Measurements from ENCODE around the gene ARID3A. TPM values are rescaled to one million over a fixed set of nuclear protein-coding genes. Genes with fewer than 3 reads are reported as not detected.

The ARID3A gene
- total RNA-seq, 1 donor from 2014 or later: 106 TPM

GRCh38 chr19:1008268-1009040, 82.6 kb downstream of the ARID3A start:
- Histone ChIP-seq H3K9ac (ENCODE audit: low read length) (no peak overlapping the region), H3K27me3 (ENCODE audit: insufficient read depth, low read length) (no peaks in the 10 kb centered on the region), H4K20me1 (ENCODE audit: insufficient read depth, low read length) (peaks cover 21% of the 10 kb centered on the region), H3K9me3 (ENCODE audit: insufficient read depth, low read depth, low read length) (no peaks in the 10 kb centered on the region), H3K27ac (ENCODE audit: low read depth, low read length) (no peak overlapping the region), H3K4me1 (ENCODE audit: insufficient read depth, low read length) (no peaks in the 10 kb centered on the region), H3K79me2 (ENCODE audit: insufficient read depth, low read length) (peaks cover 7% of the 10 kb centered on the region), H2AFZ (ENCODE audit: low read depth, low read length) (no peak overlapping the region), H3K36me3 (ENCODE audit: insufficient read depth, low read length) (no peaks in the 10 kb centered on the region), H3K4me2 (ENCODE audit: low read length) (no peak overlapping the region), H3K4me3 (ENCODE audit: insufficient read depth, low read depth, low read length) (no peak overlapping the region)
- H3K4me3 Mint-ChIP-seq (ENCODE audit: unreplicated experiment): no peak overlapping the region
- peaks cover 4% of the 10 kb centered on the region for H3K27me3 Mint-ChIP-seq (ENCODE audit: low read depth, unreplicated experiment)
- no peaks in the 10 kb centered on the region for H3K9me3 Mint-ChIP-seq (ENCODE audit: unreplicated experiment)
- no peak for TF ChIP-seq CTCF (IDR thresholded peaks at IDR 0.05; ENCODE audit: insufficient read depth, low read depth, low read length)
- H3K36me3 Mint-ChIP-seq (ENCODE audit: low read depth, unreplicated experiment): no peaks in the 10 kb centered on the region
- peak overlapping the region; percentile 53 for H3K27ac Mint-ChIP-seq (ENCODE audit: unreplicated experiment)
- FAIRE-seq (no peak), DNase-seq (ENCODE audit: low read depth) (no peak)
- H3K4me1 Mint-ChIP-seq (ENCODE audit: low read depth, unreplicated experiment): no peaks in the 10 kb centered on the region

- DNase-seq (ENCODE audit: low read depth): no peak
- no peaks in the 10 kb centered on the region for H3K27me3 ChIP-seq (ENCODE audit: insufficient read depth, low read length)
- H3K4me1 ChIP-seq (ENCODE audit: insufficient read depth, low read length): no peaks in the 10 kb centered on the region
- H3K9ac ChIP-seq (ENCODE audit: low read length): no peak overlapping the region
- no peak overlapping the region for H3K4me2 ChIP-seq (ENCODE audit: low read length)
- no peak overlapping the region for H3K4me3 ChIP-seq (ENCODE audit: insufficient read depth, low read depth, low read length)
- no peaks in the 10 kb centered on the region for H3K9me3 ChIP-seq (ENCODE audit: insufficient read depth, low read depth, low read length)
- TF ChIP-seq CTCF (IDR thresholded peaks at IDR 0.05; ENCODE audit: insufficient read depth, low read depth, low read length) (no peak), EZH2 (IDR thresholded peaks at IDR 0.05; ENCODE audit: insufficient read depth, low read length) (no peak)
- no peak overlapping the region for H2AFZ ChIP-seq (ENCODE audit: low read depth, low read length)
- peaks cover 29% of the 10 kb centered on the region for H4K20me1 ChIP-seq (ENCODE audit: insufficient read depth, low read length)
- no peak overlapping the region for H3K27ac ChIP-seq (ENCODE audit: low read depth, low read length)
- no peaks in the 10 kb centered on the region for H3K36me3 Mint-ChIP-seq (ENCODE audit: low read depth, unreplicated experiment)
- H3K9me3 Mint-ChIP-seq (ENCODE audit: unreplicated experiment): no peaks in the 10 kb centered on the region
- FAIRE-seq: no peak
- no peaks in the 10 kb centered on the region for H3K27me3 Mint-ChIP-seq (ENCODE audit: low read depth, unreplicated experiment)
- H3K36me3 ChIP-seq (ENCODE audit: insufficient read depth, low read length): no peaks in the 10 kb centered on the region
- H3K79me2 ChIP-seq (ENCODE audit: insufficient read depth, low read length): peaks cover 15% of the 10 kb centered on the region
- no peak overlapping the region for H3K4me3 Mint-ChIP-seq (ENCODE audit: unreplicated experiment)
- no peak overlapping the region for H3K27ac Mint-ChIP-seq (ENCODE audit: unreplicated experiment)
- no peaks in the 10 kb centered on the region for H3K4me1 Mint-ChIP-seq (ENCODE audit: low read depth, unreplicated experiment)
These were observed 83.5 kb downstream of the ARID3A start for GRCh38 chr19:1009041-1009980.

Data from astrocyte (in vitro differentiated cells and primary cell).